DMS53 treated with DMSO at 0.1 percent for 48 hours (cell line): ENCODE results near the gene PRXL2A.
A peak's percentile ranks its signal among the peaks of the same experiment; 100 is the strongest.

Source experiments
- DNase-seq: peaks from one replicate; lab custom pipeline; 2025; ENCODE audit not compliant: unreplicated experiment; lab: John Stamatoyannopoulos, UW

PRXL2A gene

GRCh38 chr10:80444124-80444523 lies 35.8 kb downstream of the PRXL2A start:
- DNase-seq = no peak

GRCh38 chr10:80444646-80445319 lies 36.4 kb downstream of the PRXL2A start:
- DNase-seq = peak; percentile 67

GRCh38 chr10:80447436-80448190 lies 39.3 kb downstream of the PRXL2A start:
- no peak for DNase-seq

- no peak for DNase-seq
Observed at GRCh38 chr10:80448209-80448942, 40.0 kb downstream of the PRXL2A start.

- no peak for DNase-seq
Observed at GRCh38 chr10:80449520-80449919, 41.2 kb downstream of the PRXL2A start.

GRCh38 chr10:80451132-80451531 lies 42.8 kb downstream of the PRXL2A start:
- no peak for DNase-seq

GRCh38 chr10:80452069-80452468 lies 43.7 kb downstream of the PRXL2A start:
- DNase-seq = no peak

- no peak for DNase-seq
Observed at GRCh38 chr10:80452640-80453039, 44.3 kb downstream of the PRXL2A start.

GRCh38 chr10:80453056-80453841 lies 44.9 kb downstream of the PRXL2A start:
- no peak for DNase-seq

GRCh38 chr10:80453842-80454512 lies 45.6 kb downstream of the PRXL2A start, which contains the start of gene TSPAN14:
TSPAN14 (plus strand) TSS chr10:80454310; CDS start chr10:80489234, 34,924 bp downstream.
- DNase-seq = peak; percentile 68

- peak; percentile 18 for DNase-seq
Observed at GRCh38 chr10:80454513-80455460, 46.4 kb downstream of the PRXL2A start.

- no peak for DNase-seq
Observed at GRCh38 chr10:80455461-80456349, 47.4 kb downstream of the PRXL2A start.

GRCh38 chr10:80457554-80458262 lies 49.4 kb downstream of the PRXL2A start:
- DNase-seq = no peak

- no peak for DNase-seq
Observed at GRCh38 chr10:80458263-80458625, 49.9 kb downstream of the PRXL2A start.

- no peak for DNase-seq
Observed at GRCh38 chr10:80458638-80459037, 50.3 kb downstream of the PRXL2A start.

GRCh38 chr10:80459047-80459865 lies 50.9 kb downstream of the PRXL2A start:
- peak; percentile 33 for DNase-seq
